Testis (tissue), 3 donors: ENCODE data around the gene CYP4F22. TPM values are rescaled to one million over a fixed set of nuclear protein-coding genes. Genes with fewer than 3 reads are reported as not detected.
"Not testable (repeated sequence)": the region's sequence is repeated elsewhere in the genome, so short reads cannot be mapped to it uniquely, and the experiment has no call there.

ENCODE experiments used
- DNase-seq: peaks from one replicate; pipeline ENCODE4 v3.0.0-alpha.2; 2019
- H3K27ac ChIP-seq, 2 donors: fragments of 200-600 bp; sonication (generic); one replicate each; pipeline ENCODE4 v1.5.1; 2019
- H3K27me3 ChIP-seq: fragments of 200-600 bp; sonication (generic); one replicate; pipeline ENCODE4 v1.5.1; 2019
- H3K36me3 ChIP-seq: fragments of 200-600 bp; sonication (generic); one replicate; pipeline ENCODE4 v1.5.1; 2017; ENCODE audit warnings: low read depth; ENCODE audit errors: missing control alignments
- H3K4me1 ChIP-seq: fragments of 200-600 bp; sonication (generic); one replicate; pipeline ENCODE4 v1.5.1; 2019
- H3K4me3 ChIP-seq, 2 donors: fragments of 200-600 bp; sonication (generic); one replicate each; pipeline ENCODE4 v1.5.1; 2017 to 2019
- H3K9me3 ChIP-seq: fragments of 200-600 bp; sonication (generic); one replicate; pipeline ENCODE4 v1.5.1; 2017
- CTCF ChIP-seq, 3 experiments: fragments of 450-650 bp in 2 of 3; fragments of 200-600 bp in 1 of 3; sonication (generic) in 1 of 3; IDR thresholded peaks; one replicate each; pipeline ENCODE4 v1.5.1; 2016 to 2019; ENCODE audit warnings: antibody characterized with exemption in 3 of 3, mild to moderate bottlenecking in 2 of 3, moderate library complexity in 1 of 3
- POLR2A ChIP-seq: fragments of 450-650 bp; IDR thresholded peaks from one replicate; pipeline ENCODE4 v1.6.1; 2017; ENCODE audit warnings: antibody characterized with exemption, mild to moderate bottlenecking, moderate library complexity
- WGBS, 2 donors: methylation state at CpG; one replicate each; pipeline ENCODE4 v1.1.5; 2018; 5-methylcytosine and 5-hydroxymethylcytosine counted together
- intact Hi-C: fragments of 100-400 bp; cut with DNase I; formaldehyde crosslinking; loops from one replicate; pipeline ENCODE4 v1.15.1; 2023; ENCODE audit warnings: low total_unique reads
- polyA plus RNA-seq: library from polyadenylated mRNA; stranded (reverse); fragments of 350-450 nt; fragmentation: Illumina TruSeq; extraction: RNeasy Lipid Tissue Mini Kit (QIAGEN cat#74804); gene quantifications from one replicate; pipeline ENCODE4 v1.2.3, GENCODE V29; 2014; ENCODE audit warnings: low read depth, low replicate concordance; ENCODE audit not compliant: insufficient read depth
- total RNA-seq, 2 donors: library from RNA; depleted of rRNA; stranded (reverse); fragments of >200 nt; gene quantifications; one replicate each; pipeline ENCODE4 v1.2.3, GENCODE V29; 2016

Gene CYP4F22
- total and polyA plus RNA-seq, 3 donors from 2014 or later: 2.1 to 5.8 (median 2.5) TPM

- Histone ChIP-seq H3K4me3 (no peak overlapping the region), H3K27ac (no peak overlapping the region), H3K4me1 (no peaks in the 10 kb centered on the region), H3K36me3 (no peaks in the 10 kb centered on the region), H3K27me3 (no peaks in the 10 kb centered on the region), H3K9me3 (no peaks in the 10 kb centered on the region)
- WGBS, 2 donors: 57 to 63% methylated on average over 1 of the region's 1 CpG
- TF ChIP-seq CTCF (IDR thresholded peaks at IDR 0.05): no peak
- TF ChIP-seq POLR2A: no peak
- no peak for DNase-seq
- intact Hi-C loops: no loop called here
Measured at GRCh38 chr19:15588265-15588664, 79.9 kb downstream of the CYP4F22 start.

DNA sequence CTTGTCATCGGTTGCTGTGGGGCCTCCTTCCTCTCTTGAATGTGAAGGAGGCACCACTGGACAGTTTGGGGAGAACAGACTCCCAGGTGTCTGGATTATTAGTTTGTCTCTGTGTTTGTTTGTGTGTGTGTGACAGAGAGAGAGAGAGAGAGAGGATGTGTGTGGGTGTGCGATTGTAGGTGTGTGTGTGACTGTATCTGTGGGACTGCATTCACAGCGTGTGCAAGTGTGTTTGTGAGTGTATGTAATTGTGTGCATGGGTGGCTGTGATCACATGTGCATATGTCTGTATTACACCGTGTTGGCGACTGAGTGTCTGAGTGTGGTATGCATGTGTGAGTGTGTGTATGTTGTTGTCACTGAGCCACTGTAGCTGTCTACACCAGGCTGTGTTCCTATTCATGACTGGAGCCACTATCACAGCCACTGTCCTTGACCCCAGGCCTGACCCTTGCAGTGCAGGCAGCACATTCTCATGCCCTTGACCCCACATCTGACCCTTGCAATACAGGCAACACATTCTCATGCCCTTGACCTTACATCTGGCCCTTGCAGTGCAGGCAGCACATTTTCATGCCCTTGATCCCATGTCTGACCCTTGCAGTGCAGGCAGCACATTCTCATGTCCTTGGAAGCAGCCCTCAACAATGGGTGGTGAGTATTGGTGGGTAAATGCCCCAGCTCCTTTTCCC, 81.6 kb downstream of the CYP4F22 start:
- no peaks in the 10 kb centered on the region for H3K36me3 ChIP-seq
- WGBS, 2 donors: 79 to 82% methylated on average over 5 of the region's 5 CpGs
- H3K9me3 ChIP-seq: no peaks in the 10 kb centered on the region
- DNase-seq: no peak
- no peak overlapping the region for H3K27ac ChIP-seq
- H3K4me1 ChIP-seq: no peaks in the 10 kb centered on the region
- intact Hi-C loops: no loop called here
- no peaks in the 10 kb centered on the region for H3K27me3 ChIP-seq
- TF ChIP-seq POLR2A: no peak
- no peak for TF ChIP-seq CTCF (IDR thresholded peaks at IDR 0.05)
- H3K4me3 ChIP-seq: no peak overlapping the region

GRCh38 chr19:15591796-15592195, 83.5 kb downstream of the CYP4F22 start:
- no peak for DNase-seq
- H3K36me3 ChIP-seq: no peaks in the 10 kb centered on the region
- H3K4me3 ChIP-seq: no peak overlapping the region
- no peaks in the 10 kb centered on the region for H3K27me3 ChIP-seq
- no peaks in the 10 kb centered on the region for H3K4me1 ChIP-seq
- WGBS, 2 donors: 67 to 71% methylated on average over 4 of the region's 4 CpGs
- no peaks in the 10 kb centered on the region for H3K9me3 ChIP-seq
- TF ChIP-seq CTCF (IDR thresholded peaks at IDR 0.05) (no peak), POLR2A (no peak)
- intact Hi-C loops: no loop called here
- no peak overlapping the region for H3K27ac ChIP-seq

GRCh38 chr19:15592506-15592905, 84.2 kb downstream of the CYP4F22 start:
- H3K4me3 ChIP-seq, H3K4me1 ChIP-seq, H3K36me3 ChIP-seq, intact Hi-C loops, H3K27ac ChIP-seq, H3K9me3 ChIP-seq, H3K27me3 ChIP-seq, DNase-seq: not testable (repeated sequence)
- WGBS, 2 donors: 37 to 46% methylated on average over 5 of the region's 5 CpGs

DNA sequence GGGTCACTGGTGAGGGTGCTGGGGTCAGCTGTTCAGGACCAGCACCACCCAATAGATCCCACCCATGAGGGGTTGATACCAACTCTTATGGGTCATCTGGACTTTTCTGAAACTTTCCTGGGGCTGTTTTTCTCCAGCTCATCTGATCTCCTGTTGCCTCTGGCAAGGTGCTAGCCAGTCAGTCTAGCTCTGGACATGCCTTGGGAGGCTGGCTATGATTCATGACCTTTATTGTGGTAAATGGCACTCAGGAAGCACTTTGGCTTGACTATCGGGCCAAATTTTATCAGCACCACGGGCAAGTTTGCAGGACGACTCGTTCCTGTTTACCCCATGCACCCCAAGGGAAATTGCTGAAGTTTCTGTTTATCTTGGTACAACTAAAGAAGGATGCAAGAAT, 85.4 kb downstream of the CYP4F22 start:
- H3K4me1 ChIP-seq, H3K27me3 ChIP-seq, intact Hi-C loops, H3K9me3 ChIP-seq, H3K4me3 ChIP-seq, DNase-seq, H3K36me3 ChIP-seq, H3K27ac ChIP-seq: not testable (repeated sequence)
- 63 to 65% methylated on average over 4 of the region's 4 CpGs for WGBS, 2 donors

GRCh38 chr19:15595069-15595468, 86.7 kb downstream of the CYP4F22 start:
- Histone ChIP-seq H3K36me3 (no peaks in the 10 kb centered on the region), H3K9me3 (no peaks in the 10 kb centered on the region), H3K4me3 (no peak overlapping the region), H3K27ac (no peak overlapping the region), H3K27me3 (no peaks in the 10 kb centered on the region), H3K4me1 (no peaks in the 10 kb centered on the region)
- no peak for DNase-seq
- intact Hi-C loops: no loop called here
- TF ChIP-seq CTCF (IDR thresholded peaks at IDR 0.05) (no peak), POLR2A (no peak)
- WGBS, 2 donors: 55 to 56% methylated on average over 6 of the region's 6 CpGs
